ENCODE data around the gene FOXI1. TPM values are rescaled to one million over a fixed set of nuclear protein-coding genes. Genes with fewer than 3 reads are reported as not detected.

The FOXI1 gene
- total RNA-seq, 1 donor from 2014 or later: not detected

DNA sequence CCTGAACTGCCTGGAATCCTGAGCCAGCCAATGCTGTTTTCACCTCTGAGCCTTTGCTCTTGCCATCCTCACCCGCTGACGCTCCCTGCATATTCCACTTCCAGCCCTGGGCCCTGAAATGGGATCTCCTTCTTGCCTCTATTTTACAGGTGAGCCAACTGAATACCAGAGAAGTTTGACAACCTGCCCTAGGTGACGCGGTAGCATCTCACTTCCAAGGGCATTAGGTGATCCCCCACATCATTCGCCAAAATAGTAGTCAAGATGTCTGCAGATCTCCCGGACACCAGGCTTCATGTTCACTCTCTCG lies 43.5 kb downstream of the FOXI1 start:
- no peak for DNase-seq (ENCODE audit: low read depth, low spot score)

DNA sequence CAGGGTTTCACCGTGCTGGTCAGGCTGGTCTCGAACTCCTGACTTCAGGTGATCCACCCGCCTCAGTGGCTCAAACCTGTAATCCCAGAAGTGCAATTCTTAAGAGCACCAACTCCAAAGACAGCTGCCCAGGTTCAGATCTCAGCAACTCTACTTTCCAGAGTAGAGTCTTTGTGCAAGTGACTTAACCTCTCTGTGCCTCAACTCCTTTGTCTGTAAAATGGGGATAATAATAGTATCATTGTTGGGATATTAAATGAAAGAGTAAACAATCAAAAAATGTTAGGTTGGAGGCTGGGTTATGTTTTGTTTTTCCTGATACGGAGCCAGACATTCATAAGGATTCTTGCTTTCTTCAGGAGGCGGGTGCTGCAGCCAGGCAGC lies 45.0 kb downstream of the FOXI1 start:
- DNase-seq (ENCODE audit: low read depth, low spot score): no peak

DNA sequence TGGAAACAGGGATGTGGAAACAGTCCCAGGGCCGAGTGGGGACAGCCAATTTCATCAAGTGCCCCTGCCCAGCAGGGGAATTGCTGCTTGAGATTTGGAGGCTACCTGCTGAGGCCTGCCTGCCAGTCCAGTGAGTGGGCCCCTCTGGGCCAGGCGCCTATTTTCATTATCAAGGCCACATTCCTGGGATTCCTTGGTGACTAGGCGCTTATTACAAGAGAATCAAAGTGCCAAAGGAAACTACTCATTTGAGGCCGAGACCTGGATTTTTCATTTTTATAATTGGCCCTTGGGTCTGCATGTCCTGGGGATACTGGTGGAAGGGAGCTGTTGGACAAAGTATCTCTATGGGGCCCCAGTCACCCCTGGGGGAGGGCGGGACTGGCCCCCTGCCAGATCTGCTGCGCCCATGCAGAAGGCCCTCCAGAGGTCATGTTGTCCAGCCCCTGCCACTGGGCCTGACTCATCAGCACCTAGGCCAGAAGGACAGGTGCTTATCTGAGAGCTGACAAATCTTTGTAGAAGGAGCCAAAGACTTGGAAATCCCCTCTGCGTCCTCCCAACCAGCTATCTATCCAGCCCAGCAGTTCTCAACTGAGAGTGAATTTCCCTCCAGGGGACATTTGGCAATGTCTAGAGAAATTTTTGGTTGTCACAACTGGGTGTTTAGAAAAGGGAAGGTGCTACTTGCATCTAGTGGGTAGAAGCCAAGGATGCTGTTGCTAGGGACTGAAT lies 45.6 kb downstream of the FOXI1 start:
- peak; percentile 78 for DNase-seq (ENCODE audit: low read depth, low spot score)

DNA sequence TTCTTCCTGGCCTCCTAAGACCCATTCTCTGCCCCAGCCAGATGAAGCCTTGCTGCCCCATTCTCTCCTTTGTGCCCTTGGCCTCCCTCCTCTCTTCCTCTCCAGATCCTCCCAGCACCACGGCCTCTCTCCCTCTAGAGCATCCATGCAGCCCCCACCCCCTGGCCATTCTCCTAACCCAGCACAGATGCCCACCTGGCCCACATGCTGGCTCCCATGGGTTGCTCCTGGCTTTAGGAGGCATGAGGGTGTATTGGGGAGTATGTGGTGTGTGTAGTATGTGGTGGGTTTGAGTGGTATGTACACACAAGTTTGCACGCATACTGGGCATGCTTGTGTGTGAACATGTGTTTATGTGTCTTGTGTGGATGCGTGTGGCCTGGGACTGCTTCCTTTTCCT lies 47.1 kb downstream of the FOXI1 start:
- no peak for DNase-seq (ENCODE audit: low read depth, low spot score)

DNA sequence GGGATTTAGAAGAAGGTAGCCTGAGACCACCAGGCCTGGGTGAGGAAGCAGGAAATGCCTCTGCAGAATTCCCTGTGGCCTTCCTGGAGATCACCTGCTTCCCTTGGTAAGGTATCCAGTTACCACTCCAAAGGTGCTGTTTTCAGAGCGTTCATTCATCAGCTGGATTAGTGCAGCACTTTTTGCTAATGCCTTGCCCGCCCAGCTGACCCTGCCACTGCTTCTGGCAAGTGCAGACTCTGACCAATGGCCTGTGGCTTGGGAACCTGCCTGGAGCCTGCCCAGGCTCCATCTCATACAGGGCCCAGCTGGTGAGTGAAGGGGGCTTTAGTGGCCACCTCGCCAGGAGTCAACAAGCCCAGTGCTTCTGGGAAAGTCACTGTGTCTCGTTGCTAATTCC lies 48.6 kb downstream of the FOXI1 start:
- no peak for DNase-seq (ENCODE audit: low read depth, low spot score)

DNA sequence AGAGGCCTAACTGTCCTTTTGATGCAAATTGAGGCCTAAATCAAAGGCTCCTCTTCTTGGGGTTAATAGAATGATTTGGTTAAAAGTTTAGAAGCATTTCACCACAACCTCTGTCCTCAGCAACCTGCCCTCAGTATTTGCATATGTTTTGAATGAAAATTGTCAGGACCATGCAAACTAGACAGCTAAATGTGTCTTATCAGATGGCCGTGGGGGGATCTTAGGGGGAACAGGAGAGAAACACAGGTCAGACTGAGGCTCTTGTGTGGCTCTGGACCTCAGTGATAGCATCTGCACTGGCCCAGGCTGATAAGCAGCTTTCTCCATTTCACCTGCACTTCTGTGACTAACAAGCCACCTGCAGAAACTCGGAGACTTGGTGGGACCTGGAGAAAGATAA lies 49.0 kb downstream of the FOXI1 start:
- no peak for DNase-seq (ENCODE audit: low read depth, low spot score)

DNA sequence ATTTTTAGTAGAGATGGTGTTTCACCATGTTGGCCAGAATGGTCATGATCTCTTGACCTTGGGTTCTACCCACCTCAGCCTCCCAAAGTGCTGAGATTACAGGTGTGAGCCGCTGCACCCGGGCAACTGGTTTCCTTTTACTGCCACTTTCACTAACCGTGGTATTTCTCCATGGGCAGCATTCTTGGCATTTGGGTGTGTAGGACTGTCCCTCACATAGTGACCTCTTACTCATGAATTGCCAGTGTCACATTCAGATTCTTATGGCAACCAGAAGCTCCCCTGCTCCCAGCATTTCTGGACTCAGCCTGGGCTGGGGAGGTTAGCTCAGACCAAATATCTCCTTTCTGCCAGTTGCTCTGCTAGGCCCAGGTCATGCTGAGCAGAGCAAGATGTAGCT lies 50.1 kb downstream of the FOXI1 start:
- DNase-seq (ENCODE audit: low read depth, low spot score): no peak

DNA sequence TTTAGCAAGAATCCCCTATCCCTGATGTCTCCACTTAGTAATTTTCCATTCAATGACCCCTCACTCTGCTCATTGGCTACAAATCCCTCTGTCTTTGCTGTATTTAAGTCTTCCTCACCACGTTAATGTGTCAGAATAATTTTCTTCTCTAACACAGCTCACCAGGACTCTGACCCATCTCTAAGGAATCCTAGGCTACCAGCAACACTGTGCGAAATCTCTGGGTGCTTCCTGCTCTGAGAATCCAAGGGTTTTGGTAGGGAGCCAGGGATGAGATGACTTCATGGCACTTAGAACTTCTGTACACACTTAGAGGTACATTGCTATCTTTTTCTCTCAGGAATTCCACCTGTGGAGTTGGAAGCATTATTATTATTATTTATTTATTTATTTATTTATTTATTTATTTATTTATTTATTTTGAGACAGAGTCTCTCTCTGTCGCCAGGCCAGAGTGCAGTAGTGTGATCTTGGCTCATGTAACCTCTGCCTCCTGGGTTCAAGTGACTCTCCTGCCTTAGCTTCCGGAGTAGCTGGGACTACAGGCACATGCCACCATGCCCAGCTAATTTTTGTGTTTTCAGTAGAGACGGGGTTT lies 53.5 kb downstream of the FOXI1 start:
- DNase-seq (ENCODE audit: low read depth, low spot score): no peak

Other genes with a start within 250 kb of the FOXI1 start
- gene INSYN2B, start 125.4 kb upstream of the FOXI1 start, total RNA-seq: 8.8 and 21.4 TPM in 2 replicates
- not detected in 2 replicates for gene C5orf58, start 127.1 kb downstream of the FOXI1 start, total RNA-seq
- gene LCP2, start 191.9 kb downstream of the FOXI1 start, total RNA-seq: not detected in 2 replicates

All from pulmonary artery endothelial cell (primary cell).